ENCODE results near the gene METTL27.
"Not testable (repeated sequence)": the region's sequence is repeated elsewhere in the genome, so short reads cannot be mapped to it uniquely, and the experiment has no call there.

The METTL27 gene

DNA sequence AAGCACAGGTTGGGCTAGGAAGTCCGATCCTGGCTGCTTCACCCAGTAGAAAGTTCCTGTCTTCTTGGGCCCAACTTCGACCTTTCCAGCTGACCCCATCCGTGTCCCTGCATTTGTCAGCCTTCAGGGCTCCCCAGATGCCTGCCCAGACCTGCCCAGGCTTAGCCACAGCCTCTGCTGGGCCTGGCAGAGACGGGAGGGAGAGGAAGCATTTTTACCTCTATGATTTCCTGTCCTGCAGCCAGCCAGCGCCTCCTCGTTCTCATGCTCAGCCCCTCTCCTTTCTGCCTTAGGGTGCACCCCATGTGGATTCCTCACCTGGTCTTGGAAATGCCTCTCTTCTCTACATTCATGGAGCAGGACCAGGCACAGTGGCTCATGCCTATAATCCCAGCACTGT lies 3.7 kb downstream of the METTL27 start:
- FAIRE-seq = no peak

DNA sequence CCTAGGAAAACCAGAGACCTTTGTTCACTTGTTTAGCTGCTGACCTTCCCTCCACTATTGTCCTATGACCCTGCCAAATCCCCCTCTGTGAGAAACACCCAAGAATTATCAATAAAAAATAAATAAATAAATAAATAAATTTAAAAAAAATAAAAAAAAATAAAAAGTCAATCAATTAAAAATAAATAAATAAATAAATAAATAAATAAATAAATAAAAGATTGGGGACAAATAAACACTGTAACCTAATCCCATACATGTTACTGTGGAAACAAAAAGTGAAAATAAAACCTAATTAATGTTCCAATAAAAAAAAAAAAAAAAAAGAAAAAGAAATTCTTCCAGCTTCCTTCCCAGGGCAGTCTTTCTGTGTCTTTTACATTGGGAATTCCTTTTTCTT lies 5.1 kb downstream of the METTL27 start:
- FAIRE-seq = not testable (repeated sequence)

DNA sequence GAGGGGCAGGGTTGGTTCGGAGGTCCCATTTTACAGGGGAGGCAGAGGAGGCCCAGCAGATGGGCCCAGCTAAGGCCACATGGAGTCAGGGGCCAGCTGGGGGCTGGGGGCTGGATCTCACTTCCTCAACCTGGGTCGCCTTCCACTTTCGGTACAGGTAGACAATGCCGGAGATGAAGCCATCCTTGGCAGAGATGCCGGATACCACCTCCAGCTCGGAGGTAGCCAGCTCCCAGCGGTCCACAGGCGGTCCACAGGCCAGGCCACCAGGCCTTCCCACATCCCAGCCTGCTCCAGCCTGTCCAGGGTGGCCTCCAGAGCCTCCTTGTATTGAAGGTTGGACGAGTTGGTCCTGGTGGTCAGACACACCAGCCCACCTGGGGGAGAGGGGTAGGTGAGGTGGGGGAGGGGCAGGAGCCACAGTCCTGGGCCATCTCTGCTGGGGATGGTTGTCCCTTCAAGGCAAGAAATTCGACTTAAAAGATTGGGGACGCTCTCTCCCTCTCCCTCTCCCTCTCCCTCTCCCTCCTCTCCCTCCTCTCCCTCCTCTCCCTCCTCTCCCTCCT lies 7.6 kb downstream of the METTL27 start:
- FAIRE-seq = no peak

DNA sequence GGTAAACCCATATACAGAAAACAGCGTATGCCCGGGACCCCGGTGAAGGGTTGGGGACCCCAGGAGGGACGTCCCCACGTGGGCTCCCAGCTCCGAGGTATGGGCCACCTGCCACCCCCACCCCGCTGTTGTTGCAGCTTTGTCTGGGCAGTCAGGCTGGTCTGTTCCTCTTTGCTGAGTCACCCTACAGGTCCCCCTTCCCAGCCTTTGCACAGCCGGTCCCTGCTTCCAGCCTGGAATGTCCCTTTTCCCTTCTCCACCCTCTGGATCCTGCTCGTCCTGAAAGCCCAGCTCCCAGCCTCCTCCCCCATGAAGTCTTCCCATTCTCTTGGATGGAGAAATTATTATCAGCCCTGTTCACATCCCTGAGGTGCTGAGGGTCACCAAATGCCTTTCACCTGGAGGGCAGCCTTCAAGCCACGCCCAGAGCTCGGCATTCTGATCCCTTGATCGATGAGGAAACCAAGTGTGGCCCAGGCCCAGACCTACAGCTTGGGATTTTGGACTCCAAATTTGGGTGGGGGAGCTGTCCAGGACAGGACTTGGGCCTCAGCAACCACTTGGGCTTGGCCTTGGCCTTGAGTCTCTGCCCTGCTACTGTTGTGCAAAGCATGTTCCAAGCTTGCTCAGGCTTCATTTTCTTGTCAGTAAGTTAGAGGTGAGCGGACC lies 8.9 kb downstream of the METTL27 start:
- no peak for FAIRE-seq

DNA sequence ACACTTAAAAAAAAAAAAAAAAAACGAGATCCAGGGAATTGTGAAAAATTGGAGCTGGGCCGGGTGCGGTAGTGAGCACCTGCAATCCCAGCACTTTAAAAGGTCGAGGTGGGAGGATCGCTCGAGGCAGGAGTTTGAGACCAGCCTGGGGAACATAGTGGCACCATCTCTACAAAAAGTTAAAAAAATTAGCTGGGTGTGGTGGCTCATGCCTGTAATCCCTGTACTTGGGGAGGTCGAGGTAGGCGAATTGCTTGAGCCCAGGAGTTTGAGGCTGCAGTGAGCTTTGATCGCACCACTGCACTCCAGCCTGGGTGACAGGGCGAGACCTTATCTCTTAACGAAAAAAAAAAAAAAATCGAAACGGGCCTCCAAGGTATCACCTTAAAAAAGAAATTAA lies 9.5 kb downstream of the METTL27 start:
- no peak for FAIRE-seq

DNA sequence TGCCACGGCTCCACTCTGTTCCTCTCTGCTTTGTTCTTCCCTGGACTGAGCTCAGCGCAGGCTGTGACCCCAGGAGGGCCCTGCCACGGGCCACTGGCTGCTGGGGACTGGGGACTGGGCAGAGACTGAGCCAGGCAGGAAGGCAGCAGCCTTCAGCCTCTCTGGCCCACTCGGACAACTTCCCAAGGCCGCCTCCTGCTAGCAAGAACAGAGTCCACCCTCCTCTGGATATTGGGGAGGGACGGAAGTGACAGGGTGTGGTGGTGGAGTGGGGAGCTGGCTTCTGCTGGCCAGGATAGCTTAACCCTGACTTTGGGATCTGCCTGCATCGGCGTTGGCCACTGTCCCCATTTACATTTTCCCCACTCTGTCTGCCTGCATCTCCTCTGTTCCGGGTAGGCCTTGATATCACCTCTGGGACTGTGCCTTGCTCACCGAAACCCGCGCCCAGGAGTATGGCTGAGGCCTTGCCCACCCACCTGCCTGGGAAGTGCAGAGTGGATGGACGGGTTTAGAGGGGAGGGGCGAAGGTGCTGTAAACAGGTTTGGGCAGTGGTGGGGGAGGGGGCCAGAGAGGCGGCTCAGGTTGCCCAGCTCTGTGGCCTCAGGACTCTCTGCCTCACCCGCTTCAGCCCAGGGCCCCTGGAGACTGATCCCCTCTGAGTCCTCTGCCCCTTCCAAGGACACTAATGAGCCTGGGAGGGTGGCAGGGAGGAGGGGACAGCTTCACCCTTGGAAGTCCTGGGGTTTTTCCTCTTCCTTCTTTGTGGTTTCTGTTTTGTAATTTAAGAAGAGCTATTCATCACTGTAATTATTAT lies 10.3 kb downstream of the METTL27 start:
- FAIRE-seq = no peak

DNA sequence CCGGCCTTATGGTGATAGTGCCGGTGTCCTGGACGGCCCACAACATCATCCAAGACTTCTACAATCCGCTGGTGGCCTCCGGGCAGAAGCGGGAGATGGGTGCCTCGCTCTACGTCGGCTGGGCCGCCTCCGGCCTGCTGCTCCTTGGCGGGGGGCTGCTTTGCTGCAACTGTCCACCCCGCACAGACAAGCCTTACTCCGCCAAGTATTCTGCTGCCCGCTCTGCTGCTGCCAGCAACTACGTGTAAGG lies 10.8 kb downstream of the METTL27 start:
- no peak for FAIRE-seq

DNA sequence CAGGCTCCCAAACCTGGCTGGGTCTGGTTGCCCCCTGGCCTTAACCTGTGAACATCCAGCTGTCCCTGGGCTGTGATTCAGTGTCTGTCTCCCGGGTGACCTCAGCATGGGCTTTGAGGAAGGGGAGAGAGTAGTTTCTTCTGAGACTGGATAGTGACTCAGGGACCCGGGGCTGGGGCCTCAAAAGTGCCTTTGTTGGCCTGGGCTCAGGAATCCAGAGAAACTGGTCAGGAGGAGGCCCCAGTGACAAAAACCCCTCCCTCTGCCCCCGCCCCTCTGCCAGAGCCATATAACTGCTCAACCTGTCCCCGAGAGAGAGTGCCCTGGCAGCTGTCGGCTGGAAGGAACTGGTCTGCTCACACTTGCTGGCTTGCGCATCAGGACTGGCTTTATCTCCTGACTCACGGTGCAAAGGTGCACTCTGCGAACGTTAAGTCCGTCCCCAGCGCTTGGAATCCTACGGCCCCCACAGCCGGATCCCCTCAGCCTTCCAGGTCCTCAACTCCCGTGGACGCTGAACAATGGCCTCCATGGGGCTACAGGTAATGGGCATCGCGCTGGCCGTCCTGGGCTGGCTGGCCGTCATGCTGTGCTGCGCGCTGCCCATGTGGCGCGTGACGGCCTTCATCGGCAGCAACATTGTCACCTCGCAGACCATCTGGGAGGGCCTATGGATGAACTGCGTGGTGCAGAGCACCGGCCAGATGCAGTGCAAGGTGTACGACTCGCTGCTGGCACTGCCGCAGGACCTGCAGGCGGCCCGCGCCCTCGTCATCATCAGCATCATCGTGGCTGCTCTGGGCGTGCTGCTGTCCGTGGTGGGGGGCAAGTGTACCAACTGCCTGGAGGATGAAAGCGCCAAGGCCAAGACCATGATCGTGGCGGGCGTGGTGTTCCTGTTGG lies 11.4 kb downstream of the METTL27 start, which contains the start of gene CLDN4:
TSS of gene CLDN4 (plus strand) at position 316 of the 903 bp plus-strand sequence. CDS start at position 522, 206 bp downstream.
- no peak for FAIRE-seq

DNA sequence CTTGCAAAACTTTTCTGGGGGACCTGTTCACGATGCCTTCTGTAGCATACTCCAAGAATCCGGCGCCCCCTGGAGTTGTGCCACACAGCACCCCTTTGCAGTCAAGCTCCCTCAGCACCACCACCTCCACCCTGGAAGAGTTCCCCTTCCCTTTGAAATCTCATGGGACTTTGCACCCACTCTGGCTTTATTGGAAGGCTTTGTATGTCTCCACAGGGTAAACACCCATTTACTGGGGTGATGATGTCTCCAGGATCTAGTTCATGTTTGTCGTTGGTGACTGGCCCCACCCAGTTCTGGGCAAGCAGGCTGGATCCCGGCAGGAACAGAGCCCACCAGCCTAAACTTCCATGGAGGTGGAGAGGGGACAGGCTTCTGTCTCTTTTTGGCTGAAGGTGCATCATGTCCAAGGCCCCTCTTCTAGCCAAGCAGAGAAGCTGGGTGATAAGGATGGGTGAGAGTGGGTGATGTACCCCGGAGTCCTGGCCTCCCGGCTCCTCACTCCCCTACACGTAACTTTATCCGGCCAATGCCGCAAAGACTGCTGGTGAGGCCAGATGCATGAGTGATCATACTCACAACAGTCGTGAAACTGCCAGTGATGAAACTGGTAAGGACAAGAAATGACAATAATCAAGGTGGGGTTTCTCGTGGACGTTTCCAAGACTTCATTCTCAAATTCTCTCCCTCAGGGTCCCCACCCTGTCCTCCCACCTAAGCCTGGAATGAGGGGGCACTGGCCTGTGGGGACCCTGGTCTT lies 12.2 kb downstream of the METTL27 start:
- FAIRE-seq = no peak

DNA sequence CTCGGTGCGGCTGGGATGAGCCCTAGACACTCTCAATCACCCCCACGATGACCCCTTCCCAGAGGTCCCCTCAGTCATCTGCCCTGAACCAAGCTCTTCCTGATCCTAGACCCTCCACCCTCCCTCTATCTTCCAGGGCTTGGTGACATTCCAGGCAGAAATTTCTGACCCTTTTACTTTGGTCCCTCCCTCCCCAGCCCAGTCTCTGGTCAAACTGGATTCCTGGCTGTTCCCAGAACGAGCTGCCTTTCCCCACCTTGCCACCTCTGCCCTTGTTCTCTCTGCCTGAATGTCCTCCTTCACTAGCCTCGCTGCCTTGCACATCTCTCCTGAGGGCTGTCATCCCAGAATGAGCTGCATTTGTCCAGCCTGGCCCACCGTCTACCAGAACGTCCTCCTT lies 12.8 kb downstream of the METTL27 start:
- FAIRE-seq = no peak

DNA sequence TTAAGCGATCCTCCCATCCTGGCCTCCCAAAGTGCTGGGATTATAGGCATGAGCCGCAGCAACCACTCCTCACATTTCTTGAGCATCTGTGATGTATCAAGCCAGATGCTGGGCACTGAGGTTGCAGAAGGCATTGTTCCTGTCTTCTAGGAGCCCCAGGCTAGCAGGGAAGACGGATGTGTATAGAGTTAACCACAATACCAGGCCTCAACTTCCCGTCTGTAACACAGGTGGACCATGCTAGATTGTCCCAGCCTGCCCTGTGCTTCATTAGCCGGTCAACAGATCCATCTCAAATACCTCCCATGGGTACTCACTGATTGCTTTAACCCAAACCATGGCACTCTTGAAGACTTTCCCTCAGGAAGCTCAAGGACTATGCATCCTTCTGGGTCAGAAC lies 13.3 kb downstream of the METTL27 start:
- FAIRE-seq = no peak

DNA sequence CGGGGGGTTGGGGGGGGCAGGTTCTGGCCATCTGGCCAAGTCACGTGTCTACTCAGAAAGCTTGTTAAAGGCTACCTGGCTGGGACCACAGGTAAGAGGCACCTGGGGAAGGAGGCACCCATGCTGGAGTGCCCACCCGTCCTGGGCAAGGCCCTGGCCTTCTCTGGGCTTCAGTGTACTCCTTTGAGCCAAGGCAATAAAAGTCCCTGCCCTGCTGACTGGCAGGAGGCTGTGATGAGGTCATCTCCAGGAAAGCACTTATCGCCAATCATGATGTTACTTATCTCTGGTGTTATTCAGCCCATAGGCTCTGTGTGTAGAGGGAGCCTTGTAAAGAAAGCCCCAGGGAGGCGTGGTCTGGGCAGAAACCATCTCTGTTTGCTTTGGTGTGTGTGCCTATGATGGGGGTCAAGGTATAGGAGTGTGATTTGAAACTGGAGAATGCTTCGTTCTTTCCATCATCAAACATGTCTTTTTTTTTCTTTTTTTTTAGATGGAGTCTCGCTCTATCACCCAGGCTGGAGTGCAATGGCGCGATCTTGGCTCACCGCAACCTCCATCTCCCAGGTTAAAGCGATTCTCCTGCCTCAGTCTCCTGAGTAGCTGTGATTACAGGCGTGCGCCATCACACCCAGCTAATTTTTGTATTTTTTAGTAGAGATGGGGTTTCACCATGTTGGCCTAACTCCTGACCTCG lies 14.1 kb downstream of the METTL27 start:
- peak; percentile 60 for FAIRE-seq

DNA sequence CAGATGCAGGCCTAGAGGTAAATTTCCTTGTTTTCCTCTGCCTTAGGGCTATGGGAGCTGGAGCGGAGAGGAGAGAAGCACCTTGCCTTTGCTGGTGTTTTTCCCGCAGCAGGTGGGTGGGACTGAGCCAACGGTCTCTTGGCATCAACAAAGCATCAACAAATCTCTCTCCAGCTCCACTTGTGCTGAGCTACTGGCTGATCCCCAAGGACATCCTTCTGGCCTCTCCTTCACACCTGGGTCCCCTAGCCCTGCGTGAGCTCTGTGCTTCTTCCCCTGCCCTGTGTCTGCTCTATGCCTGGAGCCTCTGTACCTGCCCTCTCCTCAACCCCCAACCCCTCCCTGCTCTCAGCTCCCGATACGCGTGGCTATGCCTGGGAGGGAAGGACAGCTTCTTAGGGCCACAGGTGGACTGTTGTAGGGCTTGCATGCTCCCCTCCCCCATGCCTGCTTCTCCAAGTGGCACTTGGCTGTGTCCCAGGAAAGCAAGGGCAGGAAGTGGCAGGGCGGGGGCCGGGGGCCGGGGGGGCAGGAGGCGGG lies 14.7 kb downstream of the METTL27 start:
- FAIRE-seq = peak; percentile 55

DNA sequence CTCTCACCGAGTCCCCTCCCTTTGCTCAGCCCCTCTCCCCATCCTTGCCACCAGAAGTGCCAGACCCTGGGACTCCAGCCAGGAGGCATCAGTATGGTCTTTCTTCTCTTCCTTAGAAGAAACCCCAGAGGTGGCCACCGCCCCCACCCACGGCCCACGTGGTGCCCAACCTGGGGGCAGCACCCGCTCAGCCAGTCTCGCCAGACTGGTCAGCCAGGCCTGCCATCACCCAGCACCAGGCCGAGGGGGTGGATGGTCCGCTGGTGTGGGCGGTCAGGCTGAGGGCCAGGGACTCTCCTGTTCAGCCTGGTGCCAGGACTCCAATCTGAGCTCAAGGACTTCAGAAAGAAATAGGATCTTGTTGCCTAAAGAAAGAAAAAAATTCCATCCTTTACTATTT lies 17.3 kb downstream of the METTL27 start:
- no peak for FAIRE-seq

DNA sequence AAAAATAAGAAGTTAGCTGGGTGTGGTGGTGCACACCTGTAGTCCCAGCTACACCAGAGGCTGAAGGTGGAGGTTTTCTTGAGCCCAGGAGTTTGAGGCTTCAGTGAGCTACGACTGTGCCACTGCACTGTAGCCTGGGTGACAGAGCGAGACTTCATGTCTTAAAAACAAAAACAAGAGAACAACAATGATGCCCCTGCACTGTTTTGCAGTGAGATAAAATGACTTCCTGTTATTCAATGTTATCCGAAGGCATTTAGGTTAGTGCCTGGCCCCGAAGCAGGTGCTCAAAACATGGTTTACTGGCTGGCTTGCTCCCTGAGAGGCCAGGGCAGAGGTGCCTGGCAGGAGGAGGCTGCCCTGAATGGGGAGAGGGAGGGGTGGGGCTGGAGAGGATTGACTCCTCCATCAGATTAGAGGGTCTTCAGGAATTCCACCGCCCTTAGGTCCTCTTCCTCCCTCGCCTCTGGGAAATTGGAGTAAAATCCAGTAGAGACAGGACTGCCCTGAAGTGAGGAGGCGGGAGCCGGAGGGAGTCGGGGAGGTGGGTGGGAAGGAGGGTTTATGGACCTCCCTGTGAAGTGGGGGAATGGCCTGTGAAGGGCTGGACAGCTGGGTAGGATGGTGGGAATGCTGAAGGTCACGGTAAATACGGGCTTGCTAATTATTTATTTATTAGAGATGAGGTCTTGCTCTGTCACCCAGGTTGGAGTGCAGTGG lies 18.3 kb downstream of the METTL27 start:
- FAIRE-seq = no peak

DNA sequence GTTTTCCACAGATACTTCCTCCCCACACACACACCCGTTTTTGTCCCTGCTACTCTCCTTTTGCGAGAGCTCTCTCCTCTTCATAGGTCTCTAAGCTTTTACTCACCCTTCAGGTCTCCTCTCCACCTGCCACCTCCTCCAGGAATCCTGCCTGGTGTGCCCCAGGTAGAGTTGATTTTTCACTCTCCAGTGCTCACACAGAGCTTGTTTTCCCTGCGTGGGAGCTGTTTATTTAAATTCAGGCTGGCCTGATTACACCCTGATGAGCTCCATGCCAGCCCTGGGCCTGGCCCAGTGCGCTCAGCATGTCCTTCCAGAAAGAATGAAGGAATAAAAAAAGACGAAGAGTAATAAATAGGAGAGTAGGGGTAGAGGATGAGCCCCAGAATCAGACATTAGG lies 19.1 kb downstream of the METTL27 start:
- FAIRE-seq = no peak

DNA sequence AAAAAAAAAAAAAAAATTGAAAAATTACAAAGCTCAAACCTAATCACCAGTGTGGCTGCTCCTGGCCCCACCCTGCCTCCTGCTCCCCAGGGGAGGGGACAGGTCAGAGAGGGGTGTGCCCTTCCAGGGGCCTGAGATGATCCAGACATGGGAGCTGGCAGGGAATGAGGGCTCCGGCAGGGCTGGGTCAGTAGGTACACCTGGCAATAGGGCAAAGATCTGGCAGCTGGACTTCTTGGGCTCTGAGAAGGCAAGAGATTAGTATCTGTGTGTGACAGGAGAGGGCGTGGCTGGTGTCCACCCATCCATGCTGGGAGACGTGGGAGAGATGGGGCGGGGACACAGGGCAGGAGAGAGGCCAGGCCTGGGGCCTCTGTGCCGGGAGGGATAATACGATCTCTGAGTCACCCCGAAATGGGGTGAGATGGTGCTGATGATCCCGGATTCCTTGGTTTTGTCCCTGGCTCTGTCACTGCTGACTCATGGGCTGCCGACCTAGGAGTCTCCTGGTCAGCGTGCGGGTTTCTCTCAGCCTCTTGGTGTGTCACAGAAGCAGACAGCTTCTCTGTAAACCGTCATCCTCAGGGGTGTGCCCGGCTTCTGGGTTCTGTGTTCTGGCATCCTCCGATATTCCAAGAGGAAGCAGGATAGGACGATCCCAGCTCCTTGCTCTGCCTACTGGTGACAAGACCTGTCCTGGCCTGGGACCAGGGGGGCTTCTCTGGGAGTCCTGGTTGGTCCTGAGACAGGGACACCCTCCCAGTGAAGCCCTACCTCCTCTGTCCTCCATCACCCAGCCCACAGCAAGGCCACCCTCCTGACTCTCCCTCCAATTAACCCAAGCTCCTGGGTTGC lies 19.8 kb downstream of the METTL27 start:
- FAIRE-seq = no peak

DNA sequence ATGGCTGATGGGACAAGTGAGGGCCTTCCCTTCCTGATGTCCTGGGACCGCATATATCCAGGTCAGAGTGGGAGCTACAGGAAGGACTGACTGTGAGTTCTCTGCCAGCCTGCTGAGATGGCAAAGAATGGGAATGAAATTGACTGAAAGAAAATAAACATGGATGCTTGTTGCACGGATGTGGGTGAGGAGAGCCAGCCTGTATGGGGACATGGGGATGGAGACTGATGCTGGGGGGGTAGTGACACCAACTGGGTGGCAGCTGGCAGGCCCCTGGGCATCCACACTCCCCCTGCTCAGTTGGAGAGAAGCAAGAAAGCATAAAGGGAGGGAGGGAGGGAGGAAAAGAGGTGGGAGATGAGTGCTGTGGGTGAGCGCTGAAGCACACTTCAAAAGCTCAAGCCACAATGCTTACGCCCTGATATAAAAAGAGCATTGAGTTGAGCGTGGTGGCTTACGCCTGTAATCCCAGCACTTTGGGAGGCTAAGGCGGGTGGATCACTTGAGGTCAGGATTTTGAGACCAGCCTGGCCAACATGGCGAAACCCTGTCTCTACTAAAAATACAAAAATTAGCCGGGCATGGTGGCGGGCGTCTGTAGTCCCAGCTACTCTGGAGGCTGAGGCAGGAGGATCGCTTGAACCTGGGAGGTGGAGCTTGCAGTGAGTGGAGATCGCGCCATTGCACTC lies 20.6 kb downstream of the METTL27 start:
- FAIRE-seq = not testable (repeated sequence)

DNA sequence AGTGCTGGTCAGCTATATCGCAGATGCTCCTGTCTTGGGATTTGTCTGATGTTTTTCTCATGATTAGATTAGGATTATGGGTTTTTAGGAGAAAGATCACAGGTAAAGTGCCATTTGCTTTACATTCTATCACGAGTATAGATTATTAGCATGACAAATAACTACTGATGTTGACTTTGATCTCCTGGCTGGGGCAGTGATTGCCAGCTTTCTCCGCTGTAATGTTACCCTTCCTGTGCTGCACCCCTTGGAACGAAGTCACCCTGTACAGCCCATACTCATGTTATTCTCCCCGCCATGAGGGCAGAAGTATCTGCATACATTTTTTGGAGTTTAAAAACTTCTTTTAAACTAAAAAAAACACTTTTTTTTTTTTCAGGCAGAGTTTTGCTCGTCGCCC lies 22.3 kb downstream of the METTL27 start:
- no peak for FAIRE-seq
